ENCODE measurements around the gene CLDN25.

Gene CLDN25

DNA sequence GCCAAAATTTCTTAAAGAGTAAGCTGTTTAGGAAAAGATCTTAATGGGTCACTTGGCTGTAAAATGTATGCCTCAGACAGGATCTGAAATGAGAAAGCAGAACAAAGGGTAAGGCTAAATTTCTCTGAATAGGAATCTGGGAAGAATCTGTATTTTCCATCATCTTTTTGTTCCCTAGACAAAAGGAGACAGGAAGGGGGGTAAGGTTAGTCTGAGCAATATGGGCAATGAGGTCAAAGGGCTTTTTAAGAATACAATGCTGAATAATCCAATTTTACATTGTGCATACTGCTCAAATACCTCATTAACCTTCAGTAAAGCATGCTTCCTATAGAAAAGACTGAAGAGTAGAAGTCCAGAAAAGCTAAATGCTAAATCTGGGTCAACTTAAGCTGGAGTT, 34.6 kb downstream of the CLDN25 start:
- DNase-seq: no peak

DNA sequence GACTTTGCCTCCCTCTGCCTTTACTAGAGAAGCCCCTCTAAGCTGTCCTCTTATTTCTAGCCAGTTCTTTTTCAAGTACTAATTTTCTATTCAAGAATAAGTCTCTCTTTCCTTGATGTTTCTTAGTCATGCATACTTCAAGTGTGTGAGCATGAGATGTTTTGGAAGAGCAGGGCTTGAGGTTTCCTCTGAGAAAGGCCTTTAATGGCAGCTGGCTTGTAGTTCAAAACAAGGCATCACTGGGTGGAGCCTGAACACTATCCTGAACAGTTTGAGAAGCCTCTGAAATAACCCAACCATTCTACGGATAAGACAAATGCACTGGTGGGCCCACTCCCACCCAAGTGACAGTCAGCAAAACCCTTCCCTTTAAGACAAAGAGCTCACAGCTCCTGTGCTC, 37.6 kb downstream of the CLDN25 start:
- DNase-seq: no peak

DNA sequence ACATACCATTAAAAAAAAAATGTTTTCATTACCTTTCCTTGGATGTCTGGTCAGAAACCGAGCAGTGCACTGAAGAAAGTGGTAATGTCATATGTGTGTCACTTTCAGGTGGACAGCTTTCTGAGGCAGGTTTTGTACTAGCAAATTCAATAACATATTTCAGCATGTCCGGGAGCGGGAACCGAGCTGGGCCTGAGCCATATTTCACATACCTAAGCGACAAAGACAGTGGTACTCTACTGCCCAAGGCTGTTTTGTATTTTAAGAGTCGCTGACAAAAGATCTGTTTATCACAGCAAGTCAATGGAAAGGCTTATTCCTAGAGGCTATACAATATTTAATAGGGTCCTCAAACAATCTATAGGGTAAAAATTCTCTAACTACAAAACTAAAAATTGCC, 38.0 kb downstream of the CLDN25 start:
- no peak for DNase-seq

DNA sequence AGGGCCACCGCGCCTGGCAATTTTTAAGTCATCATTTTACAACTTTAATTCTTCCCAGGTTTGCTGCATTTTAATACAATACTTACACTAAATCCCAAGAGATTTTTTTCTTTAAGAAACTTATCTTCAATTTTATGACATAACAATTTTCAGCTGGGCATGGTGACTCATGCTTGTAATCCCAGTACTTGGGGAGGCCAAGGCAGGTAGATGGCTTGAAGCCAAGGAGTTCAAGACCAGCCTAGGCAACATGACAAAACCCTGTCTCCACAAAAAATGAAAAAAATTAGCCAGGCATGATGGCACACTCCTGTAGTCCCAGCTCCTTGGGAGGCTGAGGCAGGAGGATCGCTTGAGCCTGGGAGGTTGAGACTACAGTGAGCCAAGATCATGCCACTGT, 38.8 kb downstream of the CLDN25 start:
- DNase-seq: no peak

DNA sequence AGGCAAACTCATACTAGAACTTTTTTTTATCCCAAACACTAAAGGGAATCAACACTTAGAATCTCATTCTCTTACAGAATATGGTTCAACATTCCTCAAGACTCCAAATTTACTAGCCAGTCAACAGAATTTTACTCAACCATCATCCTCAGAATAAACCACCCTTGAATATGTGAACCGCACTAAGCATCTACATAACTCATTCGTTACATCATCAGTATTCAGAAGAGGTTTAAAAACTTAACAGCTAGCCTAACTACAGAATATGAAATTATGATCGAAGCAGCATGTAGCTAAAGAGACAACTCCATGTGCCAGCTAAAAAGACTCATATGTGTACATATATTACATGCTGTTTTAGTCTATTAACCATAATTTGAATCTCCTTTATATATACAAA, 47.9 kb downstream of the CLDN25 start:
- DNase-seq: no peak

DNA sequence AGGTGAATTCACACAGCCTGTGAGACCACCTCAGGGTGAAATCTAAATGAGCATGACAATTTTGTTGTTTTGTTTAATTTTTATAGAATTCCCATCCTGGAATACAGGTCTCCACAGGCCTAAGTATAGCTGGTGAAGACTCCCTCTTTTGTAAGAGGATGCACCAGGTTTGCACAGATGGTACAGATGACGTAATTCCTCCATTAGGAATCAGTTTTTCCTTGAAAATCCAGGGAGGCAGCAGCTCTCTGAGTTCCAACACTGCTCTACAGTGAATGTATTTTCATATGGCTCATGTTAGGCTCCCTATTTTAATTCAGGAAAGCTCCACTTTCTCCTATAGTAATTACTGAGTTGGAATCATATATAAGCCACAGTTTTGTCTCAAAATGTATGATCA, 48.6 kb downstream of the CLDN25 start:
- no peak for DNase-seq

DNA sequence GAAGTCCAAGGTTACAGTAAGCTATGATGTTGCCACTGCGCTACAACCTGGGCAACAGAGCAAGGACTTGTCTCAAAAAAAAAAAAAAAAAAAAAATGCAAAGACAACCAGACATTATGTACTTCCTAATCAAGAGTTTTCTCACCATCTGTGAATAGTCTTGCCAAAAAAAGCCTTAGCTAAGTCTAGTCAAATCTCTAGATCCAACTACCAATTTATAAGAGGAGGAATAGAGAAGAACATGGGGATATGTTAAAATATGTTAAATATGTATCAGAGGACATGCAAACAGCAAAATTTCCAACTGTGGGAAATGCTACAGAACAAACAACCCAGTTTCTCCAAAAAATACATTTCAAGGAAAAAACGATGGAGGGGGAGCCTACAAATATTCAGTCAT, 50.2 kb downstream of the CLDN25 start:
- DNase-seq: no peak

Data from right forelimb (tissue), 1 donor.